Fibroblast of lung (primary cell): ENCODE measurements around the gene MATN1.

Source experiments
- EZH2 ChIP-seq: IDR thresholded peaks from 2 replicates; pipeline ENCODE4 v1.5.1; 2012; ENCODE audit warnings: low read length, control low read depth, mild to moderate bottlenecking; ENCODE audit errors: missing control alignments
- TF ChIP-seq, protein P1 (sequence below), 2 donors: IDR thresholded peaks in 1 of 2; conservative IDR thresholded peaks in 1 of 2; 1 replicate in 1 of 2; 2 replicates in 1 of 2; pipeline ENCODE4 v1.5.1; 2011 to 2012; ENCODE audit warnings: low read length in 2 of 2, control low read depth in 1 of 2, inconsistent platforms in 1 of 2, low read depth in 1 of 2, mild to moderate bottlenecking in 1 of 2

DNA sequence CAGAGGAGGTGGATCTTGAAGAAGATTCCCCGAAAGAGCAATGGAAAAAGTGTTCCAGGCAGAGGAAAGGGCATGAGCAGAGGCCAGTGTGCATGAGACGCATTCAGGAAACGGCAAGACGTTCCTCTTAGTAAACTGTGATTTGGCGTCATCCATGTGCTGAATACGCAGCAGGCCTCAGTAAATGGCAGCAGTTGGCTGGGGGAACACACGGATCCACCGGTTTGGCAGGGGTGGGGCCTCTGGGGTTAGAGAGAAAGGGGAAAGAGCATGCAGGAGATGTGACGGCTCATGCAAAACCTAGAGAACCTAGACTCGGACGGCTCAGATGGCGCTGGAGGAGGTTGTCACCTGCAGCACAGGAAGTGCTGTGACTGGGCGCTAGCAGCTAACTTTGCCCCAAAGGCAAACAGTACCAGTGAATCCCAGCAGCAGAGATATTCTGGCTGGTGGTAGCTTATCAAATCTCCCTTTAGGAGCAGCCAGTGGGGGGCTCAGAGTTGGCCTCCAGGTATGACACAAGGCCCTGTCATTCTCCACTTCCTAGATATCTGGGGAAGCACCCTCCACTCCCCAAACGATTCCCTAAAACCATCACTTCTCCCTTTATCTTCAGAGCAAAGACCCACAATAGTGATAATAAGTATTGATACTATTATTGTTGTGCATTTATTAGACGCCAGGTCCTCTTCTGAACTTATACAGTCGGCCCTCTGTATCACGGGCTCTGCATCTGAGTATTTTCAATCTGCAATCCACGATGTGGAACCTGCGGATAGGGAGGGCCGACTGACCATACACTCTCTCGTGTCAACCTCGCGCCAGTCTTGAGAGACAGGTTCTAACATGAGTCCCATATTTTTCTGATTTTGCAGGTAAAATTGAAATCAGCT lies 26.6 kb upstream of the MATN1 start:
- TF ChIP-seq, protein P1, sequence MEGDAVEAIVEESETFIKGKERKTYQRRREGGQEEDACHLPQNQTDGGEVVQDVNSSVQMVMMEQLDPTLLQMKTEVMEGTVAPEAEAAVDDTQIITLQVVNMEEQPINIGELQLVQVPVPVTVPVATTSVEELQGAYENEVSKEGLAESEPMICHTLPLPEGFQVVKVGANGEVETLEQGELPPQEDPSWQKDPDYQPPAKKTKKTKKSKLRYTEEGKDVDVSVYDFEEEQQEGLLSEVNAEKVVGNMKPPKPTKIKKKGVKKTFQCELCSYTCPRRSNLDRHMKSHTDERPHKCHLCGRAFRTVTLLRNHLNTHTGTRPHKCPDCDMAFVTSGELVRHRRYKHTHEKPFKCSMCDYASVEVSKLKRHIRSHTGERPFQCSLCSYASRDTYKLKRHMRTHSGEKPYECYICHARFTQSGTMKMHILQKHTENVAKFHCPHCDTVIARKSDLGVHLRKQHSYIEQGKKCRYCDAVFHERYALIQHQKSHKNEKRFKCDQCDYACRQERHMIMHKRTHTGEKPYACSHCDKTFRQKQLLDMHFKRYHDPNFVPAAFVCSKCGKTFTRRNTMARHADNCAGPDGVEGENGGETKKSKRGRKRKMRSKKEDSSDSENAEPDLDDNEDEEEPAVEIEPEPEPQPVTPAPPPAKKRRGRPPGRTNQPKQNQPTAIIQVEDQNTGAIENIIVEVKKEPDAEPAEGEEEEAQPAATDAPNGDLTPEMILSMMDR (conservative IDR thresholded peaks at IDR 0.05 in 1 of 2, IDR thresholded peaks at IDR 0.05 in 1 of 2; ENCODE audit: low read depth in 1 of 2, low read length in 2 of 2): no peak
- no peak for TF ChIP-seq EZH2
